22Rv1 (cell line): Measurements from ENCODE around the gene NARS2.
A peak's percentile ranks its signal among the peaks of the same experiment; 100 is the strongest.
"Not testable (repeated sequence)": the region's sequence is repeated elsewhere in the genome, so short reads cannot be mapped to it uniquely, and the experiment has no call there.

Source experiments
- H3K27ac ChIP-seq: fragments of 450-650 bp; 2 replicates; pipeline ENCODE4 v1.5.1; 2017
- CTCF ChIP-seq: fragments of 450-650 bp; IDR thresholded peaks from 2 replicates; pipeline ENCODE4 v1.5.1; 2017; ENCODE audit warnings: mild to moderate bottlenecking
- ZFX ChIP-seq: fragments of 450-650 bp; IDR thresholded peaks from 2 replicates; pipeline ENCODE4 v1.6.1; 2017; ENCODE audit warnings: antibody characterized with exemption, borderline replicate concordance

NARS2 gene

GRCh38 chr11:78573681-78574080 lies 983 bp downstream of the NARS2 start:
- no peak overlapping the region for H3K27ac ChIP-seq
- TF ChIP-seq CTCF (no peak), ZFX (no peak)

- no peak for TF ChIP-seq ZFX
- TF ChIP-seq CTCF = no peak
- H3K27ac ChIP-seq = no peak overlapping the region
Measured at GRCh38 chr11:78573271-78573670, 1.4 kb downstream of the NARS2 start.

GRCh38 chr11:78572394-78572793 lies 2.3 kb downstream of the NARS2 start:
- no peak overlapping the region for H3K27ac ChIP-seq
- TF ChIP-seq ZFX (no peak), CTCF (no peak)

GRCh38 chr11:78570031-78570430 lies 4.6 kb downstream of the NARS2 start:
- TF ChIP-seq CTCF = no peak

GRCh38 chr11:78567209-78567608 lies 7.5 kb downstream of the NARS2 start:
- H3K27ac ChIP-seq = no peak overlapping the region
- TF ChIP-seq ZFX (no peak), CTCF (no peak)

More at GRCh38 chr11:78570031-78570430, 4.6 kb downstream of the NARS2 start:
- H3K27ac ChIP-seq = no peak overlapping the region

- no peak overlapping the region for H3K27ac ChIP-seq
- TF ChIP-seq ZFX (no peak), CTCF (peak; percentile 83)
Measured at GRCh38 chr11:78564490-78565467, 9.9 kb downstream of the NARS2 start.

- H3K27ac ChIP-seq = not testable (repeated sequence)
Measured at GRCh38 chr11:78564037-78564436, 10.6 kb downstream of the NARS2 start.

GRCh38 chr11:78563090-78563489 lies 11.6 kb downstream of the NARS2 start:
- not testable (repeated sequence) for H3K27ac ChIP-seq
